Stimulated activated CD4-positive, alpha-beta T cell treated with anti-CD3 and anti-CD28 coated beads, Interleukin-12 subunit alpha, Interleukin-12 subunit beta, amount 100 ng/mL, for 24 hours (primary cell): ENCODE results near the gene DOCK2.

Experiments
- DNase-seq, 2 experiments: peaks; one replicate each; pipeline ENCODE4 v3.0.0-alpha.2; 2020; ENCODE audit warnings: low read depth in 2 of 2

DOCK2 gene

DNA sequence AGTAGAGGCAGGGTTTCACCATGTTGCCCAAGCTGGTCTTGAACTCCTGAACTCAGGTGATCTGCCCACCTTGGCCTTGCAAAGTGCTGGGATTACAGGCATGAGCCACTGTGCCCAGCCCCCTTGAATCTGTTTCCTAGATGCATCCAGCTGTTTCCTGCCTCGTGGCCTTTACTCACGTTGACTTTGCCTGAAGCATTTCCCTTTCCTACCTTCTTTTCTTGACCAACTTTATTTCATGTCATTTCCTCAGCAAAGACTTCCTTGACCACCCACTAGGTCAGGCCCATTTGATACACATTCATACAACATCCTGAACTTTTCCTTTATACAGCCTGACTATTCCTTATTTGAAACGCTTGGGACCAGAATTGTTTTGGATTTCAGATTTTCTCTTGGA is 51.0 kb downstream of the DOCK2 start:
- no peak for DNase-seq

GRCh38 chr5:169691471-169691870 is 54.4 kb downstream of the DOCK2 start:
- DNase-seq: no peak

DNA sequence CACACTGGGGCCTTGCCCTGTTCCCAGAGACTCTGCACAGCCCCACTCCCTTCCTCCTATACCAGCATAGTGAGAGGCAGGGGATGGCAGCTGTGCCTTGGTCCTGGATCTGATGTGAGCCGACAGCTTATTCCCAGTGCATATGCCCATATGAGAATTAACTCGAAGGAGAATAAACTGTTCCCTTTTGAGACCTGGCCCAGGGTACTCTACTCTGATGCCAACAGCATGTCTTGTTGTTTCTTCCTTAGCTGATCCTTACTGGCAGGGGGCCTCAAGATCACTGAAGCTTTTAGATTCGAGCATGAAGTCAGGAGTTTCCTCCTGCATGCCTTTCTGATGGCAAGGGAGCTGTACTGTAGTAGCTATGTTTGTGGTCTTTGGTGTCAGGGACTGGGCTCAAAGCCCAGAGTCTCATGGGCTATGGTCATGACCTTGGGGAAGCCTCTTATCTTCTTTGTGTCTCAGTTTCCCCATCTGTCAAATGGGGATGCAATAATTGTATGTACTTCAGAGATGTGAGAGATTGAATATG is 57.1 kb downstream of the DOCK2 start:
- DNase-seq: no peak

GRCh38 chr5:169695025-169695625 is 58.0 kb downstream of the DOCK2 start:
- no peak for DNase-seq

DNA sequence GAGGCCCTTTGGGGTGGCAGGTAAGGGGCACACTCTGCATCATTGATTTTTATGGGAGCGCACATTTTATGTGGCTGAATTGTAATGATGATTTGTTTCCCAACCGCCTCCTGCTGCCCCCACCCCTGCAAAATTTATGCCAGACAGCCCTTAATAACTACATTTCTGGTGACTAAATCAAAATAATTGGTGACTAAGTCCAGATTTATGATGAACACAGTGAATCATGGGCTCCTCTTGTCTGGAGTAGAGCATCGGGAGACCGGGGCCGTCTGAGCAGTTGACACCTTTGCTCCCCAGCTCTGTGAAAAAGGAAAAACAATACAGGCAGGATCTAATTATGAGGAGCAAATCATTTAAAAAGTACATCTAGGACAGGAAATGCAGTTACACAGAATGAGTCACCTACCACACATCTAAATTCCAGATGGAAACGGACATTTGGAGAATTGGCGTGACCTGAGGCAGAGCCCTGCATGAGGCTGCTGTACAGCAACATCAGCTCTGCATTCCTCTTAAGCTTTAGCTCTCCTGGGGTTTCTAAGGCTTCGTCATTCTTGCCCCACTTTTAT is 58.9 kb downstream of the DOCK2 start:
- no peak for DNase-seq

- no peak for DNase-seq
Observed at GRCh38 chr5:169696621-169697510, 59.8 kb downstream of the DOCK2 start.

- no peak for DNase-seq
Observed at GRCh38 chr5:169697511-169697890, 60.4 kb downstream of the DOCK2 start.

GRCh38 chr5:169697976-169698375 is 60.9 kb downstream of the DOCK2 start:
- DNase-seq: no peak

GRCh38 chr5:169700611-169701010 is 63.5 kb downstream of the DOCK2 start:
- no peak for DNase-seq

GRCh38 chr5:169701910-169702451 is 64.9 kb downstream of the DOCK2 start:
- no peak for DNase-seq

DNA sequence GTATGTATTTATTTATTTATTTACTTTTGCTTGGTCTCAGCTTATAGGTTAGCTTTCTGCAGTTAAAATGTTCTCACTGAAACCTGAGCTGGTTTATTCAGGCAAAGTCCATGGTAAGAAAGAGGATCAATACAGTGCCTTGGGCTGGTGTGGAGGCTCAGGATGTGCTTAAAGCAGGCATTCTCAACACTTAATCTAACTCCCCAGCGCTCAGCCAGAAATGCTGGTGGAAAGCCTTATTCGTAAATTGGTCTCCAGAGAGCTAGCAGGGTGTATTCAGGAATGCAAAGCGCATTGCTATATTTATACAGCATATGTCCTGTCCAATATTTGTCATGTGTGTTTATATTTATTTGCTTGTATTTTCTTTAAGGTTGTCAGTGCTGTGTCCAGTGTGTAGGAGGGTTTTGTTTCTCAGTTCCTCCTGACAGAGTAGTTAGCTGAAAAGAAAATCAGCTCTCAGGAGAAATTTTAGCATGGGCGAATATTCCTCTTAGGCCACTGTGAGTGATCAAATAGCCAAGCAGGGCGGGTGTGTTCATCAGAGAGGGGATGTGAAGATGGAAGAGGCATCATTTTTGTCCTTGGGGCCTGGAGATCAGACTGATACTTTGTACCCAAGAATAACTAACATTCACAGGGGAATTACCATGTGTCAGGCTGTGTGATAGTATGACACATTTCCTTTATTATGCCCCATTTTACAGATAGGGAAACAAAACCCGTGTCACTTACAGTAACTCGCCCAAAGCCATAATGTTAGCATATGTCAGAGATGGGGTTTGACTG is 65.8 kb downstream of the DOCK2 start:
- DNase-seq: no peak

DNA sequence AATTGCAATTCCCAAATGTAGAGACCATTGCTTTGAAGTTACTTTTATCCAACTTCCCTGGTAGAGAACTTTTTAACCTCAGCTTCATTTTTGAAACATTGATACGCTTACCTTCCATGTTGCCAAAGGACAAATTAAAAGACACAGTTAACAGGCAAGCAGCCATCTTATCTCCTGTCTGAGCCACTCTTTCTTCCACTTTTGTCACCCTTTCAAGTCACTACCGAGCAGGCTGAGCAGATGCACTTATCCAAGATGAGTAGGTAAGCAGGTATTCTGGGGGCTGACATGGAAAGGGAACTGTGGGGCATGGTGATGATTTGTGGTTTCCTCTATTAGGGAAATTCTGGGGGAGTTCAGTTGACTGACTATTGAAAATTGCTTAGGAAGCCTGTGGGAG is 66.7 kb downstream of the DOCK2 start:
- DNase-seq: no peak

GRCh38 chr5:169705322-169705721 is 68.2 kb downstream of the DOCK2 start:
- DNase-seq: no peak

DNA sequence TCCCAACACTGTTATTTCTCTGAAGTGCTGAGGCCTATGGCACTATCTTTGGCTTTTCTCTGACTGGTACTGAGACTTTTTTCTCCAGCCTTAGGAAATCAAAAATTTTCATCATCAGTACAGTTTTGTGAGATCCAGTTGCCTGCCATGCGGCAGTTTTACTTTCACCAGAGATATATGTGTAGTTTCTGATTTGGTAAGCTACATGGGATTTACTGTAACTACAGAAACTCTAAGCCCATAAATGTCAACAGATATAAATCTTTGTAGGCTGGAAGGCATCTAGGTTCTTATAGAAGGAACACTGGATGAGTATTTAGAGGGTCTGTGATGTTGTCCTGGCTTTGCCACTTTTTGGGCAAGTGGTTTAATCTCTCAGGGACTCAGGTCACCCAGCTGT is 69.0 kb downstream of the DOCK2 start:
- no peak for DNase-seq

GRCh38 chr5:169706758-169707450 is 69.8 kb downstream of the DOCK2 start:
- no peak for DNase-seq

- DNase-seq: no peak
Observed at GRCh38 chr5:169707686-169708085, 70.6 kb downstream of the DOCK2 start.

GRCh38 chr5:169710675-169711074 is 73.6 kb downstream of the DOCK2 start:
- no peak for DNase-seq

DNA sequence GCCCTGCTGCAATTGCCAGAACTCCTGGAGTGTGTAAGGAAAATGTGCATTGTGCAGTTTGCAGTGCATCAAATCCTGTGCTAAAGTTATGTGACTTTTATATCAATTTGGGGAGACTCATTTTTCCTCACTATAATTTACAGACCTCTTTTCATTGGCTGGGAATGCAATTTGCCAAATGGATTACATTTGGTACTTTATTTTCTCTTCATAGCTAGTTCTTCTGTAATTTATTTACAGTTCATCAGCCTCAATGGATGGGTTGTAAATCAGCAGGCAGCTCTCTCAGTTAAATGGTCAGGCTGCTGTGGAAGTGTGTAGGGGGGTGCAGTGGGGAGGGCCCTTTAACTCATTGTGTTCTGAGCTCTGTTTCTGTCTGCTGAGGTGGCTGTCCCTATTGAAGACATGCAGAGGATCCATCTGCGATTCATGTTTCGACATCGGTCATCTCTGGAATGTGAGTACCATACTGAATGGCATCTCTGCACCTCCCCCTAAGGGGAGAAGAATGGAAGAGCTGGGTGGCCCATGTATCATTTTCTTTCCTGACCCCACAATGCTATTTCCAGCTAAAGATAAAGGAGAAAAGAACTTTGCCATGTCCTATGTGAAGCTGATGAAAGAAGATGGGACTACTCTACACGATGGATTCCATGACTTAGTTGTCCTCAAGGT is 74.6 kb downstream of the DOCK2 start:
- DNase-seq: no peak

- no peak for DNase-seq
Observed at GRCh38 chr5:169712428-169712827, 75.4 kb downstream of the DOCK2 start.

DNA sequence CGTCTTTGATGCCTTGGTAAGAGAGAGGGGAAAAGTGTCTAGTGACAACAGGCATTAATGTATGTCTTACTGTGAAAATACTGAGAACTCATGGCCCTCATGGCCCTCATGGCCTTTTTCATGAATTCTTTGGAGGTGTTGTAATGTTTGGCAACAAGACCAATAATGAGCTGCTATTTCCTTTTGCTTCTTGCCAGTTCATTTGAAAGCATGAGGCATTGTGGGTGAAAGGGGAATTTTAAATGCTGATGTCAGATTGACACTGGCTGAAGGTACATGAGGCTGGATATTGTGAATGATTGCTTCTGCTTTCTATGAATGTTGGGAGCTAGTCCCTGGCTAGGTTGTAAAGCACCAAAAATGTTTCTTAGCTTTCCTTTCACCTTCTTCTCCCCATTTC is 79.2 kb downstream of the DOCK2 start:
- DNase-seq: no peak

- DNase-seq: no peak
Observed at GRCh38 chr5:169717288-169717687, 80.2 kb downstream of the DOCK2 start.
